WI38 (cell line): Measurements from ENCODE around the gene C5orf15.

Experiments
- H3K4me3 ChIP-seq: 2 replicates; pipeline ENCODE4 v1.5.1; 2011; ENCODE audit warnings: low read depth, mild to moderate bottlenecking, control low read depth, low read length
- TF ChIP-seq, protein P1 (sequence below): IDR thresholded peaks from 2 replicates; pipeline ENCODE4 v1.5.1; 2012; ENCODE audit warnings: low read depth, mild to moderate bottlenecking, control low read depth, low read length

The C5orf15 gene

DNA sequence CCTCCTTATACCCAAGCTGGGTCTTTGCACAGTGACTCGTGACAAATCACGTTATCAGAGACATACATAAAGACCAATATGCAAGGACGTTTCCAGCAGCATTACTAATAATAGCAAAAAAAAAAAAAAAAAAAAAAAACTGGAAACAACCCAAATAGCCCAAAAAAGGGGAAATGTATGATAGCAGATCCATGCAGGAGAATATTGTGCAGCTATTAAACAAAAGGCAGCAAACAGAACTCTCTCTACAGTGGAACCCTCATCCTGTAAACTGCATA lies 37.7 kb downstream of the C5orf15 start:
- TF ChIP-seq, protein P1, sequence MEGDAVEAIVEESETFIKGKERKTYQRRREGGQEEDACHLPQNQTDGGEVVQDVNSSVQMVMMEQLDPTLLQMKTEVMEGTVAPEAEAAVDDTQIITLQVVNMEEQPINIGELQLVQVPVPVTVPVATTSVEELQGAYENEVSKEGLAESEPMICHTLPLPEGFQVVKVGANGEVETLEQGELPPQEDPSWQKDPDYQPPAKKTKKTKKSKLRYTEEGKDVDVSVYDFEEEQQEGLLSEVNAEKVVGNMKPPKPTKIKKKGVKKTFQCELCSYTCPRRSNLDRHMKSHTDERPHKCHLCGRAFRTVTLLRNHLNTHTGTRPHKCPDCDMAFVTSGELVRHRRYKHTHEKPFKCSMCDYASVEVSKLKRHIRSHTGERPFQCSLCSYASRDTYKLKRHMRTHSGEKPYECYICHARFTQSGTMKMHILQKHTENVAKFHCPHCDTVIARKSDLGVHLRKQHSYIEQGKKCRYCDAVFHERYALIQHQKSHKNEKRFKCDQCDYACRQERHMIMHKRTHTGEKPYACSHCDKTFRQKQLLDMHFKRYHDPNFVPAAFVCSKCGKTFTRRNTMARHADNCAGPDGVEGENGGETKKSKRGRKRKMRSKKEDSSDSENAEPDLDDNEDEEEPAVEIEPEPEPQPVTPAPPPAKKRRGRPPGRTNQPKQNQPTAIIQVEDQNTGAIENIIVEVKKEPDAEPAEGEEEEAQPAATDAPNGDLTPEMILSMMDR, result no peak
- H3K4me3 ChIP-seq, result no peak overlapping the region

DNA sequence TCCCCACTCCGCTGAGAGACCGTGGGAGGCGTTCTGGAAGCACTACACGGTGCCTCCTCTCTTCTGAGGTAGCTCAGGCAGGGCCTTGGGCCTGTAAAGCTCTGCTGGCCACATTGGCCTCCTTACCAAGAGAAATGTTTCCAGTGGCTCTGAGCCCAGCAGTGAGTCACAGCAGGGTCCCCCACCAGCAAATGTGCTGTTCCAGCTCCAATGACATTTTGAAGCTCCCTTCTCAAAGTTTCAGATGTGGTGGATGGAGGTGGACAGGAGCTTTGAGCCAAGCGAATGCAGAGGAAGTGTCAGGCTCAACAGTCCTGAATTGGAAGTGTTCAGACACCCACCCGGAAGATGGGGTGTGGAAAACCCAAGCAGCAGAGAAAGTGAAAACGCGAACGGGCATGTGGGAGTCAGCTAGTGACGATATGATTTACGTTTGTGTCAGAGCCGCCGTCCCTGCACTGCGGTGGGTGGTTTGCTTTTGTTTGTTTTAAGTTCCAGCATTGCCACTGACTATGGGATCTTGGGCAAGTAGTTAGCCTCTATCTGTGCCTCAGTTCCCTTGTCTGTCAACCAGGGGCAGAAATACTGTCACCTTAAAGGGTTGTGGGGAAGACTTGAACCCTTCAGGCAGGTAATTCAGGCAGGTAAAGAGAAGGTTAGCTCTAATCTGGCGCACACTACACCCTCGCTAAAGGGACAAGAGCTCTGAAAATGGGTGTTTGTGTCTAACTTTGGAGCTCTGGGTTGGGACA lies 38.2 kb downstream of the C5orf15 start:
- H3K4me3 ChIP-seq, result no peak overlapping the region
- TF ChIP-seq, protein P1, result no peak

DNA sequence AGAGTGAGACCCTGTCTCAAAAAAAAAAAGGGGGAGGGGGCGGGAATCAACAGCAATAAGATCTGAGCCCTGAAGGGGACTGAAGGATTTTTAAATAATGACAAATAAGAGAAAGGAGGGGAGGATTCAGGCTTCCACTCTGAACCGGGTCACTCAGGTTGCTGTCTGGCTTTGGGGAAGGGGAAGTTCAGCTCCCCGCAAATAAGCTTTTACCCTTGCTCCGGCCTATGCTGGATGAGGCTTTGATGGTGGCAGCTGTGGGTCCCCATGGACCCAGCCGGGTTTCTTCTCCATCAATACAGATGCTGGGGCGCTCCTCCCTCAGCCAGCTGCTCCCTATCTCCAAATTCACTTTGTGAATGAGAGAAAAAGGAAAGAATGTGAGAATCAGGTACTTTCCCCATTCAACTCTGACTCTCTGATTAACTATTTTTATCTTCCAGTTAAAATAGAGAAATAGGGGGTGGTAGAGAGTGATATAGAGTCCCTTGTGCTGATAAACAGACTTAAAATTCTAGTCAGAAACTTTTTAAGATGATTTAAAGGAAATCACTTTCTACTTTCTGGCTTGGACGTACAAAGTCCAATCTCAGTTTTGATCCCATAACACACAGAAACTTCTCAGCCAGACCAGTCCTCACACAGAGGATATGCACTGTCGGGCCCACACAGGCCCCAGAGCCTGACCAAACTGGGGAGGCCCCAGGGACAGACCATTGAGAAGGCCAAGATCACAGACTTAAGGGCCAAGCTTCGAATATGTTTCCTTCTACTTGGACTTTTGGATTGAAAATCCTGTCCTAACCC lies 39.6 kb downstream of the C5orf15 start:
- TF ChIP-seq, protein P1, result no peak
- H3K4me3 ChIP-seq, result no peak overlapping the region

DNA sequence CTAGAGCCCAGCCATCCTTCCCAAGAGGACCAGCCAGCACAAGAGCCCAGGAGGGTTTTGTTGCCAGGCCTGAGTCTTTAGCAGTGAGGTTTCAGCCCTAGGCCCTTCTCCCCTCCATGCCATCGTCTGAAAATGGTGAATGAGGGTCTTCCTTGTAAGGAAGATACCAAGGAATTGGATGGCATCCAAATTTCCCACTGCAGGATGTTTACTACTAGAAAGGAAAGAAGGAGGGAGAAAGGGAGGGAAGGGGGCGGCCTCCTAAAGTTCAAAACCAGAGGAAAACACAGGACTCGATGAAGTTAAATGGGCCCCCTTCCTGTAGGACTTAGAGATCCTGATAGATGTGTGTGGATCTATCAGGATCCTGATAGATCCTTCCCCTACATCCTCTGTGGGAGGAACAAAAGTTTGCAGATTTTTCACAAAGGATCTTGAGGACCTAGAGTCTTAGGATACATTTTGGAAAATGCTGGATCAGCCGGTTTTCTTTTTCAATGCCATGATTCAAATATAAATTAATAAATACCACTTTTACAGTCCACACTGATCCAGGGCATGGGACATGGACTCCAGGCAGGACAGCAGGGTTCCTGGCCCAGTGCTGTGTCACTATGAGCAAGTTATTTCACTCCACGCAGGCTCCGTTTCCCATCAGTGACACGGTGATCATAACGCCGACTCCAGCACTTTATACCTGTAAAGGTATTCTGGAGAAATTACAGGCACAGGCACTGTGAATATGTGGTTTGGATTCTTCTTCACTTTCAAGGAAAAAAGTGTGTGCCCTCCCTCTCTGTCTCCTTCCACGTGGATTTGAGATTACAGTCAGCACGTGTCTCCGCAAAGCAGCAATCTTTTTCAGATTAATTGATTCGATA lies 40.9 kb downstream of the C5orf15 start:
- TF ChIP-seq, protein P1, result no peak
- H3K4me3 ChIP-seq, result no peak overlapping the region

DNA sequence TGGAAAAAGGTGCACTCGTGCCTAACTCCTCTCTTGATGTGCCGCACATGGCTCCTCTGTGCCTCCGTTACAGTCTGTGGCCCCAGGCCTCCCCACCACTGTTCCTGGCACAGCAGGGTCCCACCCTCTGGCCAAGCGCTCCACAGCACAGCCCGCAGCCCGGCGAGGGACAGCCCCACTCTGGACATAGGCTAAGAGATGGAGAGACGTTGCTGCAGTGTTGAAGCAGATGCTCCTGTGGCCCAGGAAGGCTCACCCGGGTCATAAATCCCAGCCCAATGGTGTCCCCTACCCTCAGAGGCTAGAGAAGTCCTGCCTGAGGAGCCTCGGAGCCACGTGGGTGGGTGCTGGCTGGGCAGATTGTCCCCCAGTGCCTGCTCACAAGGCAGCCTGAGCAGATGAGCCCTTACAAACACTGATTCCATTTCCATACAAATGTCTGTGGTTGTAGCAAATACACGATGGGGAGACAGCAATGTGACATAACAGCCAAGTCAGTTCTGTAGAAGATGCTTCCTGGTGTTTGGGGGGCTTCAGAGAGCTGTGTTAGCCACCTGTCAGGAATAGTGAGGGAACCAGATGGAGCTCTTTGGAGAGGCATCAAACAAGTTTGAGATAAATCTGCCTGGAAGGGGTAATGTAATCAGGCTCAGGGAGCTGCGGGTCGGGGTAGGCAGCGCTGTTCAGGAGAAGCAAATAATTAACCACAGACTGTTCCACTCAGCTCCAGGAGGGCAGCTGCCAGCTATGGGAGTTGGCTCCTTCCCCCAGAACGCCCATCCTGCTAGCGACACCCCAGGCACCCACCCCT lies 41.7 kb downstream of the C5orf15 start:
- no peak overlapping the region for H3K4me3 ChIP-seq

DNA sequence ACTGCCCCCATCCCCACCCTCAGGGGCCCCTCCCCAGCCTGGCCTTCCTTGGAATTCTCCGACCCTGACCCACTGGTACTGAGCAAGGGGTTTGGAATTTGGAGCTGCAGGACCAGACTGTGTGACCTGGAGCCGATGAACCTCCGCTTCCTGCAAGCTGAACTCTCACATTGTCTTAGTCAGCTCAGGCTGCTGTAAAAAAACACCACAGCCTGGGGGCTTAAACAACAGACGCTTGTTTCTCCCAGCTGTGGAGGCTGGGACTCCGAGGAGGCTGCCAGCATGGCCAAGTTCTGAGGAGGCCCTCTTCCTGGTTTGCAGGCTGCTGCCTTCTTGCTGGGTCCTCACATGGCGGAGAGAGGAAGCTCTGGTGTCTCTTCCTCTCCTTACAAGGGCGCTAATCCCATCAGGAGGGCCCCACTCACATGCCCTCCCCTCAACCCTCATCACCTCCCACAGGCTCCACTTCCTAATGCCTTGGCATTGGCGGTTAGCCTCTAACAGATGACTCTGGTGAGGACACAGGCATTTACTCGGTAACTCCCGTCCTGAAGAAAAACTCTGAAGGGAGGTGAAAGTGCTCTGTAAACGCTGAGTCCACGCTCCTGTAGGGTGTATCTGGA lies 42.4 kb downstream of the C5orf15 start:
- TF ChIP-seq, protein P1, result no peak

More for the DNA sequence above, 41.7 kb downstream of the C5orf15 start:
- TF ChIP-seq, protein P1, result no peak

More for the DNA sequence above, 42.4 kb downstream of the C5orf15 start:
- H3K4me3 ChIP-seq, result no peak overlapping the region
